Choroid plexus epithelial cell (primary cell): ENCODE measurements around the gene SAPCD2.

Experiments used
- DNase-seq: peaks from one replicate; pipeline ENCODE4 v3.0.0-alpha.2; 2010; ENCODE audit warnings: low read depth
- H3K4me3 ChIP-seq: 2 replicates; pipeline ENCODE4 v1.5.1; 2011; ENCODE audit warnings: low read depth, mild to moderate bottlenecking, control low read depth, low read length, moderate library complexity
- TF ChIP-seq, protein P1 (sequence below): conservative IDR thresholded peaks from 2 replicates; pipeline ENCODE4 v1.5.1; 2011; ENCODE audit warnings: low read depth, mild to moderate bottlenecking, control low read depth, inconsistent platforms, low read length, moderate library complexity

The SAPCD2 gene

GRCh38 chr9:137020771-137021567 lies 49.4 kb downstream of the SAPCD2 start:
- no peak for DNase-seq
- H3K4me3 ChIP-seq = no peak overlapping the region
- TF ChIP-seq, protein P1, sequence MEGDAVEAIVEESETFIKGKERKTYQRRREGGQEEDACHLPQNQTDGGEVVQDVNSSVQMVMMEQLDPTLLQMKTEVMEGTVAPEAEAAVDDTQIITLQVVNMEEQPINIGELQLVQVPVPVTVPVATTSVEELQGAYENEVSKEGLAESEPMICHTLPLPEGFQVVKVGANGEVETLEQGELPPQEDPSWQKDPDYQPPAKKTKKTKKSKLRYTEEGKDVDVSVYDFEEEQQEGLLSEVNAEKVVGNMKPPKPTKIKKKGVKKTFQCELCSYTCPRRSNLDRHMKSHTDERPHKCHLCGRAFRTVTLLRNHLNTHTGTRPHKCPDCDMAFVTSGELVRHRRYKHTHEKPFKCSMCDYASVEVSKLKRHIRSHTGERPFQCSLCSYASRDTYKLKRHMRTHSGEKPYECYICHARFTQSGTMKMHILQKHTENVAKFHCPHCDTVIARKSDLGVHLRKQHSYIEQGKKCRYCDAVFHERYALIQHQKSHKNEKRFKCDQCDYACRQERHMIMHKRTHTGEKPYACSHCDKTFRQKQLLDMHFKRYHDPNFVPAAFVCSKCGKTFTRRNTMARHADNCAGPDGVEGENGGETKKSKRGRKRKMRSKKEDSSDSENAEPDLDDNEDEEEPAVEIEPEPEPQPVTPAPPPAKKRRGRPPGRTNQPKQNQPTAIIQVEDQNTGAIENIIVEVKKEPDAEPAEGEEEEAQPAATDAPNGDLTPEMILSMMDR = no peak

GRCh38 chr9:137019891-137020683 lies 50.3 kb downstream of the SAPCD2 start:
- DNase-seq = no peak
- TF ChIP-seq, protein P1 = no peak
- no peak overlapping the region for H3K4me3 ChIP-seq

DNA sequence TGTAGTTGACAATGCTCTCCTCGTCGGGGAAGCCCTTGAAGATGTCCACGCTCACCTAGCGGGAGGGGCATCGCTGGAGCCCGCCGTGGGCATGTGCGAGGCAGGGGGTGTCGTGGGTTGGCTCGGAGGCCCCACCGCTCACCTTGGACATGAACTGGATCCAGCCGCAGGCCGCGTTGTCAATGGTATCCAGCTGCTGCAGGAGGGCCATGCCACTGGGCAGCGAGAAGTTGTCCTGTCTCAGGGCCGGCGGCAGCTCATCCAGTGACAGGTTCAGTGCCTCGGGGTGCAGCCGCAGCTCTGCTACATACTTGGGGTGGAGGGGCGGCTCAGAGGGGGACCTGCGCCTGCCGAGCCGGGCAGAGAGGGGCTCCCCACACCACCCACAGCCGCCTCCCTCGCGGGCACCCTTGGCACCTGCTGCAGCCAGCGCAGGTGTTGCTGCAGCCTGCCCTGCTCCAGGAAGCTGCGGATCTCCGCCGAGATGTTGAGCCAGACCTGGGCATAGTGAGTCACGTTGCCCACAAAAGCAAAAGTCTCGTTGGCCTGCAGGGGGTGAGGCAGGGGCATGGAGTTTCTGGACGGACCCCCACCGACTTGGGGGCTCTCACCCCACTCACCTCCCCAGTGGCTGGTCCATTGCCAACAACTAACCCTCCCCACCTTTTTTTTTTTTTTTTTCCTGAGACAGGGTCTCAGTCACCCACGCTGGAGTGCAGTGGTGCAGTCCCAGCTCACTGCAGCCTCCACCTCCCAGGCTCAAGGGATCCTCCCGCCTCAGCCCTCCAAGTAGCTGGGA lies 51.4 kb downstream of the SAPCD2 start:
- no peak for DNase-seq
- TF ChIP-seq, protein P1 = no peak
- H3K4me3 ChIP-seq = no peak overlapping the region

DNA sequence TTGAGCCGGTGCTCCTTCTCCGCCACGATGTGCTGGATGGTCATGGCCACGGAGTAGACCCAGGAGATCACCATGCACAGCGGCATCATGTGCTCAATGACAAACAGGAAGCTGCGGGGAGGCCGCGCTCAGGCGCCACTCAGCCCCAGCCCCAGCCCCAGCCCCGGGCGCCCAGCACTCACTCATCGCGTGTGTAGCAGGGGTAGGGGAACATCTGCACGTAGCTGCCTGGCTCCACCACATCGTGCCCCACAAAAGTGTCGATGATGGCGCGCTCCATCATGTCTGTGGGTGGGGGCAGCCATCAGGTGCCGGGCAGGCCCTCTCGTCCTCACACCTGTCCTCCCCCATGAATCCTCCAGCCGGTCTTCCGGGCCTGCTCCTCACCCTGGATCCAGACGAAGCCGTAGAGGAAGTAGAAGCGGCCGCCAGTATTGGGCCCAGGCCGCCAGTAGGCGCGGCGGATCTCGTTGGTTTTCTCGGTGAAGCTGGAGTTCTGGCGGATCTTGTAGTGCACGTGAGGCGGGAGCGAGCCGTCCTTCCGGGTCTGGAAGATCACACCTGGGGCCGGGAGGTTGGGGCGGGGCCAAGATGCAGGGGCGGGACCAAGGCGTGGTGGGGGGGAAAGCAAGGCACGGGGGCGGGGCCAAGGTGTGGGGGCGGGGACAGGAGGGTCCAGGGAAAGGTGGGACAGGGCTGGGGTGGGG lies 52.4 kb downstream of the SAPCD2 start:
- DNase-seq = no peak
- TF ChIP-seq, protein P1 = no peak
- H3K4me3 ChIP-seq = no peak overlapping the region

- no peak overlapping the region for H3K4me3 ChIP-seq
- TF ChIP-seq, protein P1 = no peak
- DNase-seq = no peak
Measured at GRCh38 chr9:137017071-137017470, 53.3 kb downstream of the SAPCD2 start.

- DNase-seq = no peak
- H3K4me3 ChIP-seq = no peak overlapping the region
- TF ChIP-seq, protein P1 = no peak
Measured at GRCh38 chr9:137016436-137016835, 53.9 kb downstream of the SAPCD2 start.
